Measurements from ENCODE around the gene FSTL5. TPM values are rescaled to one million over a fixed set of nuclear protein-coding genes. Genes with fewer than 3 reads are reported as not detected.
"Not testable (repeated sequence)": the region's sequence is repeated elsewhere in the genome, so short reads cannot be mapped to it uniquely, and the experiment has no call there.

The FSTL5 gene
- total RNA-seq, 4 donors from 2014 or later, result 0.33 to 1.1 TPM; not detected in 2

- 70 to 76% methylated on average over 5 of the region's 5 CpGs for WGBS, 2 donors
- intact Hi-C loops (cut with DNase I), result no loop called here
These were observed 396.7 kb downstream of the FSTL5 start for GRCh38 chr4:161767116-161767515.

DNA sequence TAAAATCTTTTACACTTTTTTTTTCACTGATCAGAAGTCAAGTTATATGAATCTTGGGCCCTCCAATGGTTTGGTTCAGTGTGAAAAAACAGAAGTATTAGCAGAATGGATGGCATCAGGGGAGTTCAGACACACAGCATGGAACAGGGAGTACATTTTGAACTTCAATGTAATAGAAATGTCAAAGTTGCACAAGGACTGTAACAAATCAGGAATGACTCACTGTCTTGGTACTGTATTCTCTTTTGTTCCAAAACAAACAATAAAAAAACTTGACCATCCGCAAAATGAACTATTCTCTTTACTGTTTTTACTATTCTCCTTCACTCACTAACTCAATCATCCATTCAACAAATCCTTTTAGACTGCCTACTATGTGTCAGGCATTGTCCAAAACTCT, 401.0 kb downstream of the FSTL5 start:
- Histone ChIP-seq H3K27ac (no peak overlapping the region), H3K36me3 (no peaks in the 10 kb centered on the region), H3K4me1 (no peaks in the 10 kb centered on the region), H3K9me3 (no peaks in the 10 kb centered on the region), H3K27me3 (no peaks in the 10 kb centered on the region), H3K4me3 (replicated peaks in 1 of 3) (no peak overlapping the region)
- WGBS, 2 donors, result 74 to 81% methylated on average over 1 of the region's 1 CpG
- no peak for DNase-seq
- intact Hi-C loops (cut with DNase I), result no loop called here
- TF ChIP-seq POLR2A (IDR thresholded peaks at IDR 0.05), result no peak
- TF ChIP-seq, protein P1, sequence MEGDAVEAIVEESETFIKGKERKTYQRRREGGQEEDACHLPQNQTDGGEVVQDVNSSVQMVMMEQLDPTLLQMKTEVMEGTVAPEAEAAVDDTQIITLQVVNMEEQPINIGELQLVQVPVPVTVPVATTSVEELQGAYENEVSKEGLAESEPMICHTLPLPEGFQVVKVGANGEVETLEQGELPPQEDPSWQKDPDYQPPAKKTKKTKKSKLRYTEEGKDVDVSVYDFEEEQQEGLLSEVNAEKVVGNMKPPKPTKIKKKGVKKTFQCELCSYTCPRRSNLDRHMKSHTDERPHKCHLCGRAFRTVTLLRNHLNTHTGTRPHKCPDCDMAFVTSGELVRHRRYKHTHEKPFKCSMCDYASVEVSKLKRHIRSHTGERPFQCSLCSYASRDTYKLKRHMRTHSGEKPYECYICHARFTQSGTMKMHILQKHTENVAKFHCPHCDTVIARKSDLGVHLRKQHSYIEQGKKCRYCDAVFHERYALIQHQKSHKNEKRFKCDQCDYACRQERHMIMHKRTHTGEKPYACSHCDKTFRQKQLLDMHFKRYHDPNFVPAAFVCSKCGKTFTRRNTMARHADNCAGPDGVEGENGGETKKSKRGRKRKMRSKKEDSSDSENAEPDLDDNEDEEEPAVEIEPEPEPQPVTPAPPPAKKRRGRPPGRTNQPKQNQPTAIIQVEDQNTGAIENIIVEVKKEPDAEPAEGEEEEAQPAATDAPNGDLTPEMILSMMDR (IDR thresholded peaks at IDR 0.05), result no peak

More at GRCh38 chr4:161767116-161767515, 396.7 kb downstream of the FSTL5 start:
- no peaks in the 10 kb centered on the region for H3K27me3 ChIP-seq
- no peak overlapping the region for H3K27ac ChIP-seq
- no peaks in the 10 kb centered on the region for H3K4me1 ChIP-seq
- no peak overlapping the region for H3K4me3 ChIP-seq (replicated peaks in 1 of 3)
- DNase-seq, result no peak
- H3K9me3 ChIP-seq, result no peaks in the 10 kb centered on the region
- no peaks in the 10 kb centered on the region for H3K36me3 ChIP-seq
- TF ChIP-seq, protein P1 (IDR thresholded peaks at IDR 0.05), result no peak
- TF ChIP-seq POLR2A (IDR thresholded peaks at IDR 0.05), result no peak

GRCh38 chr4:161760008-161760407, 403.8 kb downstream of the FSTL5 start:
- intact Hi-C loops (cut with DNase I), result no loop called here
- Histone ChIP-seq H3K9me3 (no peaks in the 10 kb centered on the region), H3K27me3 (no peaks in the 10 kb centered on the region), H3K4me1 (no peaks in the 10 kb centered on the region), H3K27ac (no peak overlapping the region), H3K4me3 (replicated peaks in 1 of 3) (no peak overlapping the region), H3K36me3 (no peaks in the 10 kb centered on the region)
- 84 to 87% methylated on average over 3 of the region's 3 CpGs for WGBS, 2 donors
- TF ChIP-seq, protein P1 (IDR thresholded peaks at IDR 0.05), result no peak
- TF ChIP-seq POLR2A (IDR thresholded peaks at IDR 0.05), result no peak
- DNase-seq, result no peak

GRCh38 chr4:161758412-161758811, 405.4 kb downstream of the FSTL5 start:
- intact Hi-C loops (cut with DNase I); H3K9me3 ChIP-seq; DNase-seq; H3K4me3 ChIP-seq (replicated peaks in 1 of 3); H3K36me3 ChIP-seq; H3K27me3 ChIP-seq; H3K4me1 ChIP-seq; H3K27ac ChIP-seq: not testable (repeated sequence)
- 94 to 95% methylated on average over 9 of the region's 9 CpGs for WGBS, 2 donors

DNA sequence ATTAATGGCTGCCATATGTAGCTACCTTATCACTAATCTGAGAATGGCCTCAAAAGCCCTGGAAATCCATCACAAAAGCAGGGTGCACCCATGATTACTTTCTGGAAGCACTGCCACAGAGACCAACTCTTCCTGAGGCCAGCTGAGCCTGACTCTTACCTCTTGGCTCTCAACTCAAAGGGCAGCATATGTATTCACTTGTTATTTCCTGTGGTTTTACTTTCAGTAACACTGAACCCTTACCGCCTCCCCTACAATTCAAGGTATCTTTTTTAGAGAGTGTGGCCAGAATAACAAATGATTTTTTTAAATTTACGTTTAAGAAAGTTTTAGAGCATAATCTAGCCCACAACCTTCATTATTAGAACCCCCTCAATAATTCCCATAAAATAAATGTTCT, 434.9 kb downstream of the FSTL5 start:
- Histone ChIP-seq H3K4me3 (replicated peaks in 1 of 3) (no peak overlapping the region), H3K9me3 (no peaks in the 10 kb centered on the region), H3K36me3 (no peaks in the 10 kb centered on the region), H3K27me3 (no peaks in the 10 kb centered on the region), H3K4me1 (no peaks in the 10 kb centered on the region), H3K27ac (no peak overlapping the region)
- WGBS, 2 donors, result 82 to 94% methylated on average over 2 of the region's 2 CpGs
- intact Hi-C loops (cut with DNase I), result no loop called here
- TF ChIP-seq, protein P1 (IDR thresholded peaks at IDR 0.05), result no peak
- no peak for DNase-seq

DNA sequence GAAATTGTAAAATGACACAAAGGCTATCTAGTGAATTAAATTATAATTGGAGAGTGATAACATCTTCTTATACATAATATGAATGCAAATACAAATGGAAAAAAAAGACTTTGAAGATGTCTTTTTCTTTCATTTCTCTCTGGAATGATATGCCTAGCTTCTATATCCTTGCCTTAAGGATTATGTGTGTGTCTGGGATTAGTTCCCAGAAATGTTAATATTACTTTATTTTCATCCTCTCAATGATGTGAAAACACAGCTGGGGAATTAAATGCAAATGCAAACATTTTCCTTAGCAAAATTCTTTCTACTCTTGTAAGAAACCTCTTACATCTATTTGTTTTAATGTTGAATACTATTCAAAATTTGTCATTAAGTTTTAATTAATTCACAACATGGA, 441.9 kb downstream of the FSTL5 start:
- no peaks in the 10 kb centered on the region for H3K36me3 ChIP-seq
- intact Hi-C loops (cut with DNase I), result no loop called here
- H3K9me3 ChIP-seq, result no peaks in the 10 kb centered on the region
- DNase-seq, result no peak
- H3K4me1 ChIP-seq, result no peaks in the 10 kb centered on the region
- H3K27ac ChIP-seq, result no peak overlapping the region
- TF ChIP-seq POLR2A (IDR thresholded peaks at IDR 0.05), result no peak
- TF ChIP-seq, protein P1 (IDR thresholded peaks at IDR 0.05), result no peak
- no peaks in the 10 kb centered on the region for H3K27me3 ChIP-seq
- no peak overlapping the region for H3K4me3 ChIP-seq (replicated peaks in 1 of 3)
